Measurements from ENCODE around the gene RNPEPL1.

GRCh38 chr2:240524963-240525718 lies 43.1 kb upstream of the RNPEPL1 start:
- no peak for TF ChIP-seq CTCF (IDR thresholded peaks at IDR 0.05; ENCODE audit: low read length)
- no peak for TF ChIP-seq EZH2phosphoT487 (IDR thresholded peaks at IDR 0.05; ENCODE audit: low read length)
- TF ChIP-seq EZH2 (optimal IDR thresholded peaks at IDR 0.05; ENCODE audit: low read depth, low read length) = no peak

All from MM.1S (cell line).